HG02885 (cell line): Measurements from ENCODE around the gene CMTM1.

ENCODE experiments used
- ATAC-seq: cut with Tn5 transposase; IDR thresholded peaks from one replicate; pipeline ENCODE4 v1.9.1; 2021; ENCODE audit warnings: mild to moderate bottlenecking; ENCODE audit not compliant: unreplicated experiment, poor library complexity

The CMTM1 gene, protein sequence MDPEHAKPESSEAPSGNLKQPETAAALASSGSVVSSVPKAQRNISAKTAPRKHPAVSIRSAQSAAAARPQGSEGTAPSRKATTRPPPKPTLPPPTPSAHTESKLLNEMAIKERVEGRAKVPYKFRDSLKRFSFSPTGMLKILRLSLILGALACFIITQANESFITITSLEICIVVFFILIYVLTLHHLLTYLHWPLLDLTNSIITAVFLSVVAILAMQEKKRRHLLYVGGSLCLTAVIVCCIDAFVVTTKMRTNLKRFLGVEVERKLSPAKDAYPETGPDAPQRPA

DNA sequence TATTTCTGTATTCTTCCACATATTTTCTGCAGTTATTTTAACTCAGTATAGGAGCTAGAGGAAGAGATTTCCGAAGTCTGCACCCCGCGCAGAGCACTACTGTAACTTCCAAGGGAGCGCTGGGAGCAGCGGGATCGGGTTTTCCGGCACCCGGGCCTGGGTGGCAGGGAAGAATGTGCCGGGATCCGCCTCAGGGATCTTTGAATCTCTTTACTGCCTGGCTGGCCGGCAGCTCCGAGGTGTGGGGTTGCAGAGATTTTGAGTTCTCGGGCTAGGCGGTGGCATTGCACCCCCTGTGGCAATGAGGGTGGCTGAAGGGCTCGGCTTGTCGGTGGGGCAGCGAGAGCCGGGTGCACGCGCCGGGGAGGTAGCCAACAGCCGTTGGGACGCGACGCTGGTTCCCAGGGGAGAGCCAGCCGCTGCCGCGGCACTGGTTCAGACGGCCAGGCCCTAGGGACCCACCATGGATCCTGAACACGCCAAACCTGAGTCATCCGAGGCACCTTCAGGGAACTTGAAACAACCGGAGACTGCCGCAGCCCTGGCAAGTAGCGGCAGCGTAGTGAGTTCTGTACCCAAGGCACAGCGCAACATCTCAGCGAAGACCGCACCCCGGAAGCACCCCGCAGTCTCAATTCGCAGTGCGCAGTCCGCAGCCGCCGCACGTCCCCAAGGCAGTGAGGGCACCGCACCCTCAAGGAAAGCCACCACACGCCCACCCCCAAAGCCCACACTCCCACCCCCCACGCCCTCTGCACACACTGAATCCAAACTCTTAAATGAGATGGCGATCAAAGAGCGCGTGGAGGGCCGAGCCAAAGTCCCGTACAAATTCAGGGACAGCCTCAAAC is at the start of gene CMTM1:
TSS of gene CMTM1 (plus strand) at position 389 of the 851 bp plus-strand sequence. CDS start at position 464, 75 bp downstream.
- no peak for ATAC-seq

DNA sequence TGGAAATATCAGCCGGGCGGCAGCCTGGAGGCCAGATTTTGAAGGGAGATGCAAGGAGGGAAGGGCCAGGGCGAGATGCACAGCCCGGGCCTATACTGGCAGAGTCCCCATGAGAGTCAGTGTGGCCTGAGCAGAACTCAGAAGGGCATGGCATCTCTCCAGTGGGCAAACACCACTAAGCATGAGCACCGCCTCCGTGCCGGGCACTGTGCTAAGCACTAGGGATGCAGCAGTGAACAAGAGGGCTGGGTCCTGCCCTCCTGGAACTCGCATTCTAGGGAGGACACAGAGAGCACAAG is 49.8 kb upstream of the CMTM1 start:
- no peak for ATAC-seq

DNA sequence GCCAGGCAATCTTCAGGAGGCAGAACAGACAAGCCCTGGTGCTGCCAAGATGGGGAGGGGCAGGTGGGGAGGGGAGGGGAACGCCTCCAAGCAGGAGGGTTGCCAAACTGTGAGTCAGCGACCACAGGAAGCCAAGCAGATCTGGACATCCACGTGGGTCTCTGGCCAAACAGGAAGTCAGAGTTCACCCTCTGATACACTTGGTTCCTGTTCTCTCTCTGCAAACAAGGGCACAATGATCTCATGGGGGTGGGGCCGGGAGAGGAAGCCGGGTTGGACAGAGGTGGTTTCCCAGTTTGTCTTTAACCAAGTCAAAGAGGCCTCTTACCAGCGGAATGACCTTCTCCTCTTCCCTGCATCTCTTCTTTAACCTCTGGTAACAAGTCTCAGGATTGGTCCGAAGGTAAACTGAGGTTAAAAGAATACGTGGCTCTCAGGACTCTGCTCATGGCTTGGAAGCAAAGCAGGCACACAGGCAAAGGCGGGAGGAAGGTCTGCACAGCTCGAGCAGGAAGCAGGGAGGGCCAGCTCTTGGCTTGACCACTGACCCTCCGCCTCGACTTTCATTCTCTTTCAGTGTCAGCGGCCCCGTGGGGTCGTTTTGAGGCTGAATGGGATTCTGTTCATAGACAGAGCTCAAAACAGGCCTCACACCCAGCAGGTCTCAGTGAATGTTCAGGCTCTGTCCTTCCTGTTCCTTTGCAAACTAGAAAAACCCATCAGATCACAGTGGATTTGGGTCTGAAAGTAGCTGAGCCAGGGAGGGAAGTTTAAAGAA is 49.2 kb upstream of the CMTM1 start:
- peak; percentile 97 for ATAC-seq

DNA sequence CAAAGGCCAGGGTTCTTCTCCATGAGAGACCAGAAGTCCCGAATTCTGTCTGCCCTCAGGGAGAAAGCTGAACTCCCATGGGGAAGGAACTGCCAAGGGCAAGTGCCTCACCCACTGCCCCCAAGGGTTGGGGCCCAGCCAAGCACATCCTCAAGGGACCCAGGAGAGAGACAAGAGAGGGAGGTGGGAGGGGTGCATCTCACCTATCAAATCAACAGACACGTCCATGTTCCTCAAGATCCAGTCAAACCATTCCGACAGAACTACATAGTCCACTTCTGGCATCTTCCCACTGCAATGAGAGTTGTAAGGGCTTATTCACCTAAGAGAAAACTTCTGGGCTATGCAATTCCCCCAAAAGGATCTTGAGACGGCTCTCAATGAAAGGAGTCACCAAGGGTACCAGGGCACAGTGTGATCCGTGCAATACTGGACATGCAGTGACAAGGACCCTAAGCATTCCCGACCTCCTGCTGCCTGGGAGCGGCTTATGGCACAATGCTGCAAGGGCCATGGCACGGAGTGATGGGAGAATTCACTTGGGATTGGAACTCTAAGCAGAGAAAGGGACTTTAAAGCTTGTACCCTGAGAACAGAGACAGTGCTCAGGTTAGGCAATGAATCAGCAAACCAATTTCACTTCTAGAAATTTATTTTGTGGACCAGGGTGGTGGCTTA is 48.5 kb upstream of the CMTM1 start:
- no peak for ATAC-seq

DNA sequence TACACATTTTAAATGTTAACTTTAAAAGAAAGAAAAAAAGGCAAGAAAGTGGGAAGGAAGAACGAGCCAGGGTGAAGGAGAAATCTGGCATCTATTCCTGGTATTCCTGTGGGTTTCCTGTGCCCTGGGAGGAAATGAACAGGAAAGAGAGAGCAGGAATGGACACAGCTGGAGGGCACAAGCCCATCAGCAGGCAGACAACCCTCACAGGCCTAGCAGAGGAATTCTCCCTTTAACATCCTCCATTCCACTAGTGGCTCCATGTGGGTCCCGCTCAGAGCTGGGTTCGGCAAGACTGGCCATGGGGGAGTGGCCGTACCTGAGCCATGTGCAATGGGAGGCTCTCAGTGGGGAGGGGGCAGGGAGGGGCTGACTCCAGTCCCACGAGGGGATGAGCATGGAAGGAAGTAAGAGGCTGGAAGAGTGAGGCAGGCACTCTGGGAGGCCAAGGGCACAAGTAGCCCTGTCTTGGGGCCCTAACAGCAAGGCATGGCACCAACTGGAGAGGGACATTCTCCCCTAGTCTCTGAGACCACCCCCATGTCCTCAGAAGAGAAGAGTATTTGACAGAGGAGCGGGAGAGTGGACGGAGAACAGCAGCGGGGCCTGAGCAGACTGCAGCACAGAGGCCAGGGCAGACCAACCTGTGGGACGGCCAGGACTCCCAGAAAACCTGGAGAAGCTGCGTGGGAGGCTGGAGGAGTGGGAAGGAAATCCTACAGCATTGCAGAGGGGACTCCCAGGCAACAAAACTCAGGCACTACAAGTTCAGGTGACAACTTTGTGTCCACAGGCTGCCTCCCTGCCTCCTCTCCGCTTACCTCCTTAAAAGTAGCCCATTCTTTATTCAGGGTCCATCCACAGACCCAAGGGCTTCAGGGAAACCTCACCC is 46.5 kb upstream of the CMTM1 start:
- no peak for ATAC-seq

DNA sequence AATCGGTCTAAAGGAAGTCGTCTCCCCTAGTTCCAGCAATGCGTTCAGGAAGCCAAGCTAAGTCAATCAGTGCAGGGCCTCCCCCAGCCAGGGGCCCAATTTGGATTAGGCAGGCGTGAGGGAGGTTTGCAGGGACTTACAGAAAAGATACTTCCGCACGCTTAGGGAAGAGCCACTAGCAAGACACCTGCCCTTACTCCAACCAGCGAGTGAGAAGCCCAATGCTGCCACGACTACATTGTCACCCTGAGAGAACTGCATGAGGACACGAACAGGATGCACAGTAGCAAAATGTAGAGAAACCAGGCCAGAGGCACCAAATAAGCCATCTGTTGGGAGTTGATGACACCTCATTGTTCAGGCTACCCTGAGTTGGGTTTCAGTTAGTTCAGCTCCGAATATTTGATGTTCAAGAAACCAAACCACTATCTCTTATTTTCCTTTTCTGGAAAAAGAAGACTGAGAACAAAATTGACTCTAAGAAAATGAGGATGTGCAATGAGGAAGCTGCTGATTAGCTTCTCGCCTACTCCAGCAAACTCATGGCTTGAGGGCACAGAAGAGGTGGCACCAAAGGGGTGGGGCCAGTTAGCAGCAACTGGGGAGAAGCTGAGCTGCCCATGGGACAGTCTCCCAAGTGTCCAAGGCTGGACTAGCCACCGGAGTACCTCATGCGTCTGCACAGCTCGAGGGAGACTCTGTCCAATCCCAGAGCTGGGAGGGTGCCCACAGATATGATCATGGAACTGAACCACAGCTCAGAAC is 45.7 kb upstream of the CMTM1 start:
- no peak for ATAC-seq

DNA sequence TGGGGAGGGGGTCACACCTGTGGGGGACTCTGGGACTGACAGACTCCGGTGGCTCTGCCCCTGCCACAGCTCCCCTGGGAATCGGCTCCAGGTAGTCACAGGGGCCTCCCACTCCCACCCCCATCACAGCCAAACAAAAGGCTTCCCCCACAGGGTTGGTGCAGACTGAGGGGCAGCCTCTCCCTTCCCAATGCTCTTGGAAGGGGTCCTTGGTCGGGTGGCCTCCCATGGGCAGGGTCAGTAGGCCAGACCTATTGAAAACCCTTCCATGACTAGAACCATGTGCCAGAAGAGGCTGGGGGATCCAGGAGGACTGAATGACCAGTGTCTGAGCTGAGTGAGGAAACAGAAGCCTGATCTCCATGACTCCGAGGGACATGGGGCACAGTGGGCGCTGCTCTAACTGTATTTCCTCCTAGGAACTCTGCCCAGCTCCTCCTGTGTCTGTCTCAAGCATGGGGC is 45.0 kb upstream of the CMTM1 start:
- no peak for ATAC-seq

DNA sequence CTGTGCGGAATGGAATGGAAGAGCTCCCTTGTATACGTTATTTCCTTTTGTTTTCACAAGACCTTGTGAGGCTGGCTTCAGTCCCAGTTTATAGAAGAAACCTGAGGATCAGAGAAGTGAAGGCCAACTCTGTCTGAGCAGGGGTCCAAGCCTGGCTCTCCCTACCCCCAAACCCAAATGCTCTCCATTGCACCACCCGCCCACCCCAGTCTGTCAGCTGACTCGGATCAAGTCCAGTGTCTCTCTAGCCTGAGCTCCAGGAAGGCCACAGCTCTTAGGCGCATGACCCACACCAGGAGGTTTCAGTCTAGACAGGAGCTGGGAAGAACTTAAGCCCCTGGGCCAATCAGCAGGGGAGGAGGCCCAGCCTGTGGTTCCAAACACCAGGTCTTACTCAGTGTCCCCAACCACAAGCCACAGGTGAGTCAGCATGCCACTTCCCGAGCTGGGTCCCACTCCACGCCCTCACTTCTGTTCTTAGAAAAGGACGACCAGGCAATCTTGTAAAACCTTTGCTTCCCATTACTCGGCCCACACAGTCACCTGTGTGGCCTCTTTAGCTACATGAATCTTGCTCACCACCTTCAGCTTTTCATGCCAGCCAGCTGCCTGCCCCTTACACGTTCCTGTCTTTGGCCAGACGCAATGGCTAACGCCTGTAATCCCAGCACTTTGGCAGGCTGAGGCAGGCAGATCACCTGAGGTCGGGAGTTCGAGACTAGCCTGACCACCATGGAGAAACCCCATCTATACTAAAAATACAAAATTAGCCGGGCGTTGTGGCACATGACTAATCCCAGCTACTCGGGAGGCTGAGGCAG is 44.1 kb upstream of the CMTM1 start:
- ATAC-seq = peak; percentile 61

DNA sequence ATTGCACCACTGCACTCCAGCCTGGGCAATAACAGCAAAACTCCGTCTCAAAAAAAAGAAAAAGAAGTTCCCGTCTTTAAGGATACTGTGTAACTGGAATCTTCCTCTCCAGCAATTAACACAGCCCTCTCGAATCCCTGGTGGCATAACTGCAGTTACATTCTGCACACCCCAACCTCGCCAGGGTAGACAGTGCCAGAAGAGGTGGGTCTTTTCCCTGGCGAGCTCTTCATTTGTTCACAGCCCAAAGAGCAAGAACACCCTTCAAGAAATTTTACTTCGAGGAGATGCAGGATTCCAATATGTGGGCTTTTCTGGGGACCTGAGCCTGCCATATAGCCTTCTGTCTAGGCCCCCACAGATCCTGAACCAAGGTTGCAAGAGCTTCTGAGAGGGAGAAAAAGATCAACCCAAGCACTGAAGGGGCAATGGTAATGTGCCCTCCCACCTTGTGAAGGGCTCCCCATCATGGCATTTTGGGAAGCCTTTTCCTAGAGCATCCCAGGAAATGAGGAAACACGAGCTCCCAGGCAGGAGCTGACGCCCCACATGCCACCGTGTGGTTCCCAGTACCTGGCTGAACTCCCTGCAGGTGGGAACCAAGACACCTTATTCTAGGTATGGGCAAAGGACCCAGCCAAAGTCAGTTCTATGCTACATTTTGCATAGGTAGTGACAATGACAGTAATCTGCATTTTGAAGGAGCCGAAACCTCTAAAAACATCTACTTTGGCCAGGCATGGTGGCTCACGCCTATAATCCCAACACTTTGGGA is 43.2 kb upstream of the CMTM1 start:
- ATAC-seq = no peak

DNA sequence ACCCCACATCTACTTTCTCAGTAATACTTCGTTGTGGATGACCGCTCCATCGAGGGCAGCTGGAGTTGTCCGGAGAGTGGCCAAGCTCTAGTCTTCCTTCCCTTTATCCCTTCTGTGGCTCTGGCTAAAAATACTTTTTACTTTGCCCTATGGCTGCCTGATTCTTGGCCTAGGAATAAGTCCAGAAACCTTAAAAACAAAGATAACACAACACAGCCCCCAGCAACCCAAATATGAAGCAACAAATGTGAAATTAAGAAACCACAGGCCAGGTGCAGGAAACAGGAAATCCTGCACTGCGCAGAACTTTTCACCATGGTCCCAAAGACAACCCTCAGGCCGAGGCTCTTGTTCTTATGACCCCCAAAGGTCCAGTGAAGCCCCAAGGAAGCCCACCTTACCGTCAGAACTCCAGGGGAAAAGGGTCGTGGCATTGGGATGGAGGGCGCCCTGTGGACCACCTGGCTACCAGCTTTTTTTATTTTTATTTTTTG is 42.3 kb upstream of the CMTM1 start:
- ATAC-seq = peak; percentile 30

DNA sequence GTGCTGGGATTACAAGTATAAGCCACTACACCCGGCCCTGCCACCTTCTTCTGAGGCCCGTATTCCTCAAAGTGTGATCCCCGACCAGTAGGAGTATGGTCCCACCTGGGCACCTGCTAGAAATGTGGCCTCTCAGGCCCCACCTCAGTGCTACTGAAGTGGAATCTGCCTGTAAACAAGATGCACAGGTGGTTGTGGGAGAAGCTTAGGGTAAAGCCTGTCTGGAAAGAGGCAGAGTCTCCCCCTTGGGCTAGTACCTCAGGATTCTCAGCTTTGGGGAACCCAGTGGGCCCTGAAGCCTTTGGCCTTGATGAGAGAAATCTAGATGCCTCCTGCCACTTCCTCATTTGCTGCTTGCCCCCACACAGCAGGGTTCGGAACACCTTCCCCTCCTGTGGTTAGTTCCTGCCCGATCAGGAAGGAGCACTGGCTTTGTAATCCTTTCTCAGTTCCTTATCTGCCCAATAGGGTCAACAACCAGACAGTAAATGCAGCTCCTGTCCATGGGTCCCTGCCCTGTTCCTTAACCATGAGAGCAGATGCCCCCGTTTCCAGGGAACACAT is 41.6 kb upstream of the CMTM1 start:
- ATAC-seq = peak; percentile 78

DNA sequence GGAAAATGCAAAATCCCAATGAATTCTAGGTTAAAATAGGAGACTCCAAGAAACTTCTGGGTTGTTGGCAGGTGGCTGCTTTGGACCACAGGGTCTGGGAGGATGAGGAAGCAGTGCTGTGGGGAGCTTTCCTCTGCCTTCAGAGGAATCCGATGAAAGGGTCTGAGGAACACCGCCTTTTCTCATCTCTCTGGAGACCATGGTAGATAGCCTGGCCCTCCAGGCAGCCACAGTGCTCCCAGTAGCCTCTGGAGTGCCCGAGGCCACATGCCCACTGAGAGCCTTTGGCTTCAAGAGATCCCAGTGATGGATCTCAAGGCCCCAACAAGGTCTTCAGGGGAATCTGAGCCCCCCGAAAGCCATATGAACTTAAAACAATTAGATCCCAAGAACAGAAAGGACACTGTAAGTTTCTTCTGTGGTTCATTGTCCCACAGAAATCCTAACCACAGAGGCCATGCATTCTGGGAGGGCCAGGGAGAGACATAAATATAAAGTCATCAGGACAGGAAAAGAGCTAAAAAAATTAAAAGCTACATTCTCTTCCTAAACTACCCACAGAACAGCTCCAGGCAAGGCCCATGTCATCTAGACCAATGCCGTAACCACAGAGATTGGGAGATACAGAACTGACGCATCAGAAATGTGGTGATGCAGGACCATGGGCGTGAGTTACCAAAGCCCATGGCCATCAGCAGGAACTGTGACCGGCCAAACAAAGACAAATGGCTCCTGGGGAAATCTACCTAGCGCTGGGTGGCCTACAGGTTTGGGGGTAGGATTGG is 40.7 kb upstream of the CMTM1 start:
- no peak for ATAC-seq

DNA sequence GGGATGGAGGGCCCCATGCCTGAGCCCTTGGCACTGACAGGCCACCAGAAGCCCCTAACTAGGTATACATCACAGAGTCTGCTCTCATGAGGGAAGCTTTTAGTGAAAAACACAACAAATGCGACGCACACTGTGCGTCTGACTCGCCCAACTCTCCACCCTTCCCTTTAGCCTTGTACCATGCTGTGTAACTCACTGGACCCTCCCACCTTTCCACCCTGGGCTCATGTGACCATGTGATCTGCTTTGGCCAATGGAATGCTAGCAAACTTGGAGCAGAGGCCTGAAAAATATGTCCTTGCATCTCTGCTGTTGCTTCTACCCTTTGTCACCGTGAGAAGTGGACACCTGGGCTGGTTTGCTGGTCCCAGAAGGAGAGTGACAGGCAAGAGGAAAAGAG is 37.9 kb upstream of the CMTM1 start:
- no peak for ATAC-seq

DNA sequence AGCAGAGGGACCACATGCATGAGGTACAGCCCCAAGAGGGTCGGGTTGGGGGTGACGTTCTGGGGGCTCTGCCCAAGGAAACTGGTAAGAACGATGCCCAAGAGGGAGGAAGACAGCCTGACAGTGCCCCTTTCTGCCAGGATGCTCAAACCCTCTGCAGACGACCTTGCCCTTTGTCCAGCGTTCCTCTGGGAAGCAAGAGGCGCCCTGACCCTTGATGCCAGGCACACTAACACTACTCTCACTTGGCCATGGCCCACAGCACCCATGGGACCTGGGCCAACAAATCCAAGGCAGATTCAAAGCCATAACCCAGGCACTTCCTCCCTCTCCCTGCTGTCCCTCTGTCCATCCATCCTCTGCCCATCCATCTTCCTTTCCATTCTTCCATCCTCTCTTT is 36.8 kb upstream of the CMTM1 start:
- ATAC-seq = no peak

DNA sequence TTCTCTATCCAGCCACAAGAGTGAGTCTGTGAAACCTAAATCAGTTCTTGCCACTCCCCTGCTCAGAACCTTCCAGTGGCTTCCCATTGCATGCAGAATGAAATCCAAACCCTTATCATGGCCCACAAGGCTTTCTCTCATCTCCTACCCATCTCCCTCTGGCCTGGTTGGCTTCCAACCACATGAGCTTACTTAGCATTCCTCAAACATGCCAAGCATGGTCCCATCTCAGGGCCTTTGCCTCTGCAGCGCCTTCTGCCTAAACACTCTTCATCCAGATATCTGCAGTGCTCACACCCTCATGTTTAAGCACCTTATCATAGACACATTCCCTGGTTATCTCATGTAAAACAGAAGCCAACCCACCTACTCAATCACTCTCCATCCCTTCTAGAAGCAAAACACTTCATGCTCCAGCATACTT is 31.9 kb upstream of the CMTM1 start:
- no peak for ATAC-seq

DNA sequence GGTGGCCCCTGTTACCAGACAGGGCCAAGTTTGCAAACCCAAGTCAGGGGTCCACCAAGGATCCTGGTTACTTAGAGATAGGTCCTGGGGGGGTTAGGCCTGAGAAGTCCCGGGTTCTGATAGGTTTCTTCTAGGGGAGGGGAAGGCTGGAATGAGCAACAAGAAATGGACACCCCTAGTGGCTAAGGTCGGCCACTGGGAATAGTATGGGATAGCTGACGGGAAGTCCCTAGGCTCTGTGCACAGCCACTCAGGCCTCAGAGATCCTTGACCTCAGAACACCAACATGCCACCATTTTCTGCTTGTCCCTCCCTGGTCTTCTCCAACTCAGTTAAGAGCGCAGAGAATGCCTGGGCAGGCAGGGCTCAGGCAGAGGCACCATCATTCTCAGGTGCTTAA is 29.7 kb upstream of the CMTM1 start:
- no peak for ATAC-seq
